ENCODE measurements around the gene UBE2L3.

UBE2L3 gene

DNA sequence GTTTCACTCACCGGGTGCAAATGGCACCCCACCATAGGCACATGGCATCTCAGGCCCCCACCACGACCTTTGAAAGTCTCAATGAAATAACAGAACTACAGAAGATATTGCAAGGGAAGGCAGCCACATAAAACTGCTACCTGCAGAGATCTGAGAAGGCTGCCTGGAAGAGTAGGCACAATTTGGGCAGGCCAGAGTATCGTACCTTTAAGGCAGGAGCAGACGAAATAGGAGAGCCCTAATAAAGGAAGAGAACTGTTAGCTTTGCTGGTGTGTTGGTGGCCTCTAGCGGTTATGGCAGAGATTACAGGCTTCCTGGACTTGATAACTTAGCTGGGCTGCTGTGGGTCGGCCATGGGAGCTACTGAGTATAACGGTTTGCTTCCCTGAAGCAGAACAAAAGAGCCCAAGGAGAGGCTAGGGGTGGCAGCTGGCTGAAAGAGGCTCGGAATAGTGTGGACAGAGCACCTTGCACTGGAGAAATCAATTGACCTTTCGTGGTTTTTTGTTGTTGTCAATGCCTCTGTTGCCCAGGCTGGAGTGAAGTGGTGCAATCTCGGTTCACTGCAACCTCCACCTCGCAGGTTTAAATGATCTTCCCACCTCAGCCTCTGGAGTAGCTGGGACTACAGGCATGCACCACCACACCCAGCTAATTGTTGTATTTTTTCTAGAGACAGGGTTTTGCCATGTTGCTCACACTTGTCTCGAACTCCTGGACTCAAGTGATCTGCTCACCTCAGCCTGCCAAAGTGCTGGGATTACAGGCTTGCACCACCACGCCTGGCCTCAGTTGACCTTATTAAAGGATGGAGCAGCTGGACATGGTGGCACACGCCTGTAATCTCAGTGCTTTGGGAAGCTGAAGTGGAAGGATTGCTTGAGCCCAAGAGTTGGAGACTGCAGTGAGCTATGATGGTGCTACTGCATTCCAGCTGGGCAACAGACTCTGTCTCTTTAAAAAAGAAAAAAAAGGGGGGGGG lies 79.4 kb downstream of the UBE2L3 start:
- peak; percentile 47 for DNase-seq (ENCODE audit: low read depth)

DNA sequence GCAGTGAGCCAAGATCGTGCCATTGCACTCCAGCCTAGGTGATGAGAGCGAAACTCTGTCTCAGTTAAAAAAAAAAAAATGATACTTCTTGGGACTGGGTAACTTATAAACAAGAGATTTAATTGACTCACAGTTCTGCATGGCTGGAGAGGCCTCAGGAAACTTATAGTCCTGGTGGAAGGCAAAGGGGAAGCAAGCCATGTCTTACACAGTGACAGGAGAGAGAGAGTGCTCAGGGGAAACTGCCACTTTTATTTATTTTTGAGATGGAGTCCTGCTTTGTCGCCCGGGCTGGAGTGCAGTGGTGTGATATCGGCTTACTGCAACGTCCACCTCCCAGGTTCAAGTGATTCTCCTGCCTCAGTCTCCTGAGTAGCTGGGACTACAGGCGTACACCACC lies 82.8 kb downstream of the UBE2L3 start:
- no peak for DNase-seq (ENCODE audit: low read depth)

DNA sequence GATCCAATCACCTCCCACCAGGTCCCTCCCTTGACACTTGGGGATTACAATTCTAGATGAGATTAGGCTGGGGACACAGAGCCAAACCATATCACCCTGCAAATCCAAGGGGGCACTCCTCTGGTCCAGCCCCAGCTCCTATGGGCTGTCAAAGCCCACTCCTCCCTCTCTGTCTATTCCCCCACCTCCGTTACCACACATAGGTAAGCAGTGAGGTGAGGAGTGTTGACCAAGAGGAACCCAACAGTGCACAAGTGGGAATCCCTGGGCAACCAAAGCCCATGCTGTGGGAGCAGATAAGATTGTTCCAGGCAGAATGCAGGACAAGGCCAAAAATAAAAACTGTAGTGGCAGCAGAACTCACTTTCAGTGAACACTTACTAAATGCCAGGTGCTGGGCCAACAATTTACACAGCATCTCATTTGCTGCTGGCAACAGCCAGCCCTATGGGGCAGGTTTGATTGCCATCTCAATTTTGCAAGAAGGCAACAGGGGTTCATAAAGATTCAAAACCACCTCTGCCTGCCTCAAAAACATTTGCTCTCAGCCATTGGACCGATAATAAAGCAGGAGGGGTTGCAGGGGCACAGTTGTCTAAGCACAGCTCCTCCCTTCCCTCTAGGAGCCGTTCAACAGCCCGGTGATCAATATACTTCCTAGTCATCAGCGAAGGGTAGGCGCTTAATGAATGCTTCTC lies 83.5 kb downstream of the UBE2L3 start:
- DNase-seq (ENCODE audit: low read depth) = no peak

DNA sequence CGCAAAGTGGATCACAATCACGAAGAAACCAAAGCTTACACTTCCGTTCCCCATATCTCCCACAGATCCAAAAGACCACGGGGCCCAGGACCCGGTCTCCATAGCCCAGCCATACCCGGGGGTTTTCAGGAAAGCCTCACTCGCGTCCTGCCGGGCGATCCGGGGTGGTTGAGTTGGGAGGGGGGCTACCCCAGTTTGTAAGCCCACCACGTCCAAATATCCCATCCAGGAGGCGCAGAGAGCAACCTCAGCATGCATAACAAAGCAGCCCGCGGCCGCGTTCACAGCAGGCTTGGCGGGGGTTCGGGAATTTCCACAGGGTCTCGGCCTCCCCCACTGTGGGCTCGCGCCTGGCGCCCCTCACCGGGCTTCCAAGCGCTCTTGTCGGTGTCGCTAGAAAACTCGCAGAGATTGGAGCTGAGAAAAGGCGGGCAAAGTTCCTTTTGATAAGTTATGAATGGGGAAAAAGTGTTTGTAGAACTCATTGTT lies 84.1 kb downstream of the UBE2L3 start:
- DNase-seq (ENCODE audit: low read depth) = no peak

DNA sequence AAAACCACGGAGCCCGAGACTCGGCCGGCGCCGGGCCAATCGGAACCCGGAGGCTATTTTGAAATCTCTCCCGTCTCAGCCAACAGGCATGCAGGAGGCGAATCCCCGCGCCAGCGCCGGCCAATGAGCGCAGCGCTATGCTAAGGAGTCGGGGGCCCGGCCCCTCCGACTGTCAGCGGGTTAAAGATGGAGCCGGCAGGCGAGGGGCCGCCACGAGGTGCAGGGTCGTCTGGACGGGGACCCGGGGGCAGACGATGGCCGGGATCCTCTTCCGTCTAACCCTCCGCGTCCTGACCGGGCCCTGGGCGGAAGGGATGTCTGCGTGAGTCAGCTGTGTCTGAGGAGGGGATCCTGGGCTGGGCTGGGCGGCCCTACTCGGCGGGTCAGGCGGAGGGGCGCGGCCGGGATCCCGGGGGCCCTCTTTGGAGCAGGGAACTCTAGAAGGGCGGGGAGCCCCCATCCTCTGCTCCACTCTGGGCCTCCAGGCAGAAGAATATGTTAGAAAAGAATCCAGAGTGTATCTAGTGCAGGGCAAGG lies 84.6 kb downstream of the UBE2L3 start:
- DNase-seq (ENCODE audit: low read depth) = peak; percentile 66

DNA sequence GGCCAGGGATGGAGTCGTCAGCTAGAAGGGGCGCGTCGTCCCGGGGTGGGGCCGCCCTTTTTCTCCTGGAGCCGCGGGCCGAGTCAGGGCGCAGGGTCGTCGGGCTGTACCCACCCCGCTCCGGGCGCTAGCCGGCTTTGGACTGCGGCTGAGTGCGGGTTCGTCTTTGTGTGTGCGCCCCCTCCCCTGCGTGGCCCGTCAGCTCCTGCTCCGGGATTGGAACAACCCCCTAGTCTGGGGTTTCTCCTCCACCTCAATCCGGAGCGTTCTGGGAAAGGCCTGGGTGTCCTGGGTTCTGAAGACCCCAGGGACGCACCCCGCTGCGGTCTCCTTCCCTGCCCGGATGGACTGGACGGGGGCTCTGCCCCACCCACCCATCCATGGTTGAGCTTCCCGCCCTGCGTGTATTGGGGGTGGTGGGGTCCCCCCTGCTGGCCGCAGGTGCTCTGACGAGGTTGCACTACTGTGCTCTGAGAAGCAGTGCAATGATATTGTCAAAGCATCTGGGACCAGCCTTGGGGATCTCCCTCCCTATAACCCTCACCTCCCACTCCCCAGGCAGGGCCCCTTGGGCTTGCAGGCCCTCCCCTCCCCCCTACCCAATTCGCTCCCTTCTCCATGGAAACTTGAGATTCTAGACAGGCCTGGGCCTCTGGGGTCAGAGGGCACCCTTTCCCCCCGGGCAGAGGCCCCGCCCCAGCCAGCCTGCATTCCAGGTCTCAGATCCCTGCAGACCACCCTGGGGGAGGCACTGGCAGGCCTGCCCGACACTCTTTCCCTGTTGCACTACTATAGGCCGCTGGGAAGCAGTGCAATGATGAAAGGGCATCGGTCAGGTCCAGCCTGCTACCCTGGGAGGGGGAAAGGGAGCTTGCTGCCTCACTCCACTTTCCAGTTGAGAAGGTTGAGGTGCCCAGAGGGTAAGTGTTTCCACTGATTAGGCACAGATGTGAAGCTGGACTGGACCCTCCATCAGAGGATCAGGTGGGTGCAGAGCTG lies 85.3 kb downstream of the UBE2L3 start:
- DNase-seq (ENCODE audit: low read depth) = no peak

DNA sequence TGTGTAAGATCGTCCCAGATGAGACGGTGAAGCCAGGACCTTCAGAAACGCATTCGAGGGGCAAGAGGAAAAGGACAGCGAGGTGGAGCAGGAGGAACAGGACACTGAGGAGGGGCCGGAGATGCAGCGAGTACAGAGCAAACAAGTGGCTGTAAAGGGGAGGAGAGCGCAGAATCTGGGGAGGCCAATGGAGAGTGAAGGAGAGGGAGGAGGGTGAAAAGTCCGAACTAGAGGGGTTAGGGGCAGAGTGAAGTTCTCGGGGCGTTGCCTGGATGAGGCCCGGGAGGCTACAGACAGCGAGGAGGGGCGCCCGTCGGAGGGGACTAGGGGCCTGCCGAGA lies 89.5 kb downstream of the UBE2L3 start:
- no peak for DNase-seq (ENCODE audit: low read depth)

DNA sequence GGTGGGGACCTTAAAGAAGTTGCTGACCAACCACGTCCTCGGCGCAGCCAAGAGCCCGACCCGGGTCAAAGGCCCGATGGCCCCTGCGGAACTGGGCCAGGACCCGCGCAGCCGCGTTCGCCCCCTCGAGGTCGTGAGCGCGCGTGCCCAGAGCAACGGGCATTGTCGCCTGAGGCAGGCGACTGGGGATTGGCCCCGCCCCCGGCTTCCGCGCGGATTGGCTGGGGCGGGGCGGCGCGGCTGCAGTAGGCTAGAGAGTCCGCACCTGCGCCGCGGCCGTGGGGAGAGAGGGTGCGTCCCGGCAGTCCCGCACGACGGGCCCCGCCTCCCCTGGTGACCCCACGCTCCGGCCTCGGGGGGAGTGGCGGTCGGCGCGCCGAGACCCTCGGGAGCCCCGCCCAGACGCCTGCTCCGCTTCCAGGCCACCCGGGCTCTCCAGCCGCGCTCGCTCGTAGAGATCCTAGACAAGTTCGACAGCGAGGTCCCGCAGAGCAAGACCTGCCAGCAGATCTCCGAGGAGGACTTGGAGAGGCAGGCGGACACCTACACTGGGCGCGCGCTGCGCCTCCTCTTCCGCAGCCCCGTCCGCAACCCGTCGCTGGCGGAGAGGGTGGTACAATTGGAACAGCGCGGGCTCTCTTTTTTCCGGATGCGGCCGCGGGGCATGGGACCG lies 90.0 kb downstream of the UBE2L3 start:
- peak; percentile 62 for DNase-seq (ENCODE audit: low read depth)

DNA sequence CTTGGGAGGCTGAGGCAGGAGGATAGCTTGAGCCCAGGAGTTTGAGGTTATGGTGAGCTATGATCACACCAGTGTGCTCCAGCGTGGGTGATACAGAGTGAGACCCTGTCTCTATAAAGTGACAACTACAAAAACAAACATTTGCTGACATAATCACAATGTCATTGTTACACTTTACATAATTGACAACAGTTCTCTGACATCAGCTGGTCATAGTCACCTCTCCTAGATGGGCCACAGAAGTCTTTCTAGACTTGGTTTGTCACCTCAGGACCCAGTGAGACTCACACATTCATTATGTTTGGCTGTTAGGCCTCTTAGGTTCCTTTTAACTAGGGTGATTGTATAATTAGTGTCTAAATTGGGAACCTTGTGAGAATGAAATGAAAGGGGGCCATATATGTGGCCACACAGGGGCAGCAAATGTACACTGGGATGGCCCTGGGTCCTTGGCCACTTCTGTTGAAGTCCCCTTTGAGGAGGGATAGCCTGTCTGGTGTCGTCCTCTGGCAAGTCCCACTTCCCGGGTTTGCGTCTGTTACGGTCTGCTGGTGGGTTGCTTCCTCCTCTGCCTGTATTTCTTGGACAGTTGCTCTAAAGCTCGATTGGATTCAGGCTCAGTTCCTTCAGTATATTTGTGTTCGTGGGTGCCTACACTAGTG lies 92.5 kb downstream of the UBE2L3 start:
- DNase-seq (ENCODE audit: low read depth) = no peak

DNA sequence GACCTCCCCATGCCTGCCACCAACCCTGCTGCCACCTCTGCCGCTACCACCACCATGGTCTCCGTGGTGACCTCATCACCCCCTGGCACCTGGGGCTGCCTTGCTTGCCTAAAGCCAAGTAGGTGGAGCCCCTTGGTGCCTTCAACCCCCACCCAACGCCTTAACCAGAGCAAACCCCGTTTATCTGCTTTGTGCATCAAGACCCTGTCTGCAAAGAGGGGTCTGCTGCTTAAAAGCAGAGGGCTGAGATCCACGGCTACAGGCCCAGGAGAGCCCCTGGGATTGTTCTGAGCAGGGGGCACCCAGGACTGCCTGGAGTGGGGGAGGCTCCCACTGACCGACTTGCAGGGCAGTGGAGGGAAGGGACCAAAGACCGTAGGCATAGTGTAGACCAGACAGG lies 93.4 kb downstream of the UBE2L3 start:
- no peak for DNase-seq (ENCODE audit: low read depth)

DNA sequence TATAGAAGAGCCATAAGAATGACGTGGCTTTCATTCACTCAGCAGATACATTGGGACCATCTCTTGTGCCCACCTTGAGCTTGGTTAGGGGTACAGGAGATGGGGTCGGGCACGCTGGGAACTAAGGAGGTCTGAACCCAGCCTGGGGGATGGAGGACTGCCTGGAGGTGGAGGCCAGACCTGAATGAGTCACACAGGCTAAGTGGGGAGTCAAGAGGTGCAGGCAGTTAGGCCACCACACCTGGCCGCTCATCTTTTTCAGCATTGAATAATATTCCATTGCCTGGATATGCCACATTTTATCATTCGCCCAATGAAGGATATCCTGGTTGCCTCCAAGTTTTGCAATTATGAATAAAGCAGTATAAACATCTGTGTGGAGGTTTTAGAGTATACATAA lies 94.5 kb downstream of the UBE2L3 start:
- no peak for DNase-seq (ENCODE audit: low read depth)

DNA sequence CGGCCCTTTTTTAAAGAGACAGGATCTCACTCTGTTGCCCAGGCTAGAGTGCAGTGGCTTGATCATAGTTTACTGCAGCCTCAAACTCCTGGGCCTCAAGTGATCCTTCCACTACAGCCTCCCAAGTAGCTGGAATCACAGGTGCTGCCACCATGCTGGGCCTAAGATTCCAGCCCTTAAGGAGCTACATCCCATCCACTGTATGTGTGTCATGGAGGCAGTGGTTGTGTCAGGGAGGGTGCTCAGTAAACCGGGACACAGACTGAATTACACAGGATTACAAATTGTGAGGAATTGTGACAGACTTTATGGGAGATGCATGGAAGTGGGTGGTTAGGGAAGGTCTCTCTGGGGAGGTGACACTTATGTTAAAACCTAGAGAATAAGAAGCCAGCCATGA lies 96.2 kb downstream of the UBE2L3 start:
- no peak for DNase-seq (ENCODE audit: low read depth)

DNA sequence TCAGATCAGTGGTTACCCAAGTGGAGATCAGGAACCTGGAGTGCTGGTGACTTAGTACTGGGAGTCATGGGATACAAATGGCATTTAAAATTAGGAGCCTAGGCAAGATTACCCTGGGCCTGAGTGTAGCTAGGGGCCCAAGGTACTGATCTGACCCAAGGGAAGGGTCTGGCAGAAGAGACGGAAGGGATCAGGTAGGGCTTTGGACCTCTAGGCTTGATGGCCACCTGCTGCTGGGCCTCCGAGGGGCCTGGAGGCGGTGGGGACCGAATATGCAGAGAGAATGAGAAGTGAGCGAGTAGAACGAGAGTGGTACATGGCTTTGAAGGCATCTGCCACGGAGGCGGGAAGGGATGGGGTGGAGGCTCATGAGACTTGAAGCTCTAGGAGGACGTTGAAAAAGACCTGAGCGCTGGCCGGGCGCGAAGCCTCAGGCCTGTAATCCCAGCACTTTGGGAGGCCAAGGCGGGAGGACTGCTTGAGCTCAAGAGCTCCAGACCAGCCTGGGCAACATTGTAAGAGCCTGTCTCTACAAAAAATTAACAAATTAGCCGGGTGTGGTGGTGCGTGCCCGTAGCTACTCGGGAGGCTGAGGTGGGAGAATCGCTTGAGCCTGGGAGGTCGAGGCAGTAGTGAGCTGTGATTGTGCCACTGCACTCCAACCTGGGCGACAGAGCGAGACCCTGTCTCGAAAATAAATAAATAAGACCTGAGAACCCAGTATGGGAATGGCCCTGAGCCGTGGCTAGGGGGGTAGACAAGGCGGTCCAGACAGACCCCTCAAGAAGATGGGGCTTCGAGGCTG lies 97.7 kb downstream of the UBE2L3 start:
- DNase-seq (ENCODE audit: low read depth) = no peak

DNA sequence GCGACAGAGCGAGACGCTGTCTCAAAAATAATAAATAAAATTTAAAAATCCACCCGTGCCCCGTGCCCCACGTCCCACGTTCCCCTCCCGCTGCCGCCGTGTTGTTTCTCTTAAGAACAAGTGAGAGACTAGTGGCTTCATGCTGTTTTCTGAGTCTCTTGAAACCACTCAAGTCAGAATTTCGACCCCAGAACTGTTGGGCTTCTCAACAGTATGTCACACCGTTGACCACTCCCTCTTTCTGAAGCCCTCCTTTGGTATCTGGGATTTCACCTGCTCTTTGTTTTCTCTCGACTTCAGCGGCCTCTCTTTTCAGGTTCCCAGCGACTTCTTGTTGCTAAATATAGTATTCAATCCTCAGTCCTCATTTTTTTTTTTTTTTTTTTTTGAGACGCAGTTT lies 99.3 kb downstream of the UBE2L3 start:
- no peak for DNase-seq (ENCODE audit: low read depth)

DNA sequence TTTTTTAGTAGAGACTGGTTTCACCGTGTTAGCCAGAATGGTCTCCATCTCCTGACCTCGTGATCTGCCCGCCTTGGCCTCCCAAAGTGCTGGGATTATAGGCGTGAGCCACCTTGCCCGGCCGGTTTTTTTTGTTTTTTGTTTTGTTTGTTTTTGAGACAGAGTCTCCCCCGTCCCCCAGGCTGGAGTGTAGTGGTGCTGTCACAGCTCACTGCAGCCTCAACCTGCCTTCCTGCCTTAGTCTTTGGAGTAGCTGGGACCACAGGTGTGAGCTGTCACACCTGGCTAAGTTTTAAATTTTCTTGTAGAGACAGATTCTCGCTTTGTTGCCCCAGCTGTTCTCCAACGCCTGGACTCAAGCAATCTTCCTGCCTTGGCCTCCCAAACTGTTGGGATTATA lies 101.5 kb downstream of the UBE2L3 start:
- no peak for DNase-seq (ENCODE audit: low read depth)

DNA sequence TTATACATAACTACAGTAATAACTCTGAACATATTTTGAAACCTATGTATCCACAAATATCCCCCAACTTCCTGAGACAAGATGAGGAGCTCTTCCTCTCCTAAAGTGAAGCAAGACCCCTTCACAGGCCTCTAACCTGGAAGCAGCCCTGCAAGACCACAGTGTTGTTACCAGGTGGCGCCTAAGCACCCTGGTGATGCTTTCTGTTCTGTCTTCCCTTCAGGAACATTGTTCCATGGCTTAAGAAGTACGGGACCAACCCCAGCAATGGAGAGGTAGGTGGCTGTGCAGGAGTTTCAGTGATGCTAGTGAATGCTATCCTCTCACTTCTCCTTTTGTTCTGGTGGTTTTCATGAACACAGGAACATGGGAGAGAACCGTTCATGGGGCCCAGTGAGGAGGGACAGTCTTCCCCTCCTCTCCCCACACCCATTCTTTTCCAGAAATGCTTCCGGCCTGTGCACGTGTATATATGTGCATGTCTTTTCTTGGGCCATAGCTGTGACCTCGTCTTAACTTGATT lies 104.7 kb downstream of the UBE2L3 start:
- no peak for DNase-seq (ENCODE audit: low read depth)
